Sigmoid colon (tissue), 7 donors: Measurements from ENCODE around the gene LPP. TPM values are rescaled to one million over a fixed set of nuclear protein-coding genes. Genes with fewer than 3 reads are reported as not detected.
A peak's percentile ranks its signal among the peaks of the same experiment; 100 is the strongest.

Experiments
- DNase-seq: peaks from one replicate; pipeline ENCODE4 v3.0.0-alpha.2; 2019
- H3K27ac ChIP-seq, 4 donors: fragments of 200-600 bp; sonication (generic); one replicate each; pipeline ENCODE4 v1.5.1; 2016 to 2019; ENCODE audit warnings: mild to moderate bottlenecking in 1 of 4
- H3K27me3 ChIP-seq, 3 donors: fragments of 200-600 bp; sonication (generic); one replicate each; pipeline ENCODE4 v1.5.1; 2019; ENCODE audit warnings: mild to moderate bottlenecking in 1 of 3
- H3K36me3 ChIP-seq, 4 donors: fragments of 200-600 bp; sonication (generic); one replicate each; pipeline ENCODE4 v1.5.1; 2016 to 2019
- H3K4me1 ChIP-seq, 4 donors: fragments of 200-600 bp; sonication (generic); one replicate each; pipeline ENCODE4 v1.5.1; 2017 to 2019
- H3K4me3 ChIP-seq, 4 donors: fragments of 200-600 bp; sonication (generic); one replicate each; pipeline ENCODE4 v1.5.1; 2017 to 2019; ENCODE audit warnings: mild to moderate bottlenecking in 2 of 4, moderate library complexity in 1 of 4
- H3K9me3 ChIP-seq, 4 donors: fragments of 200-600 bp in 3 of 4; sonication (generic) in 3 of 4; one replicate each; pipeline versions ENCODE4 v1.5.1 to v1.6.1; 2013 to 2019
- CTCF ChIP-seq, 4 experiments: fragments of 450-650 bp in 3 of 4; fragments of 200-600 bp in 1 of 4; IDR thresholded peaks; one replicate each; pipeline ENCODE4 v1.5.1; 2016 to 2019; ENCODE audit warnings: antibody characterized with exemption in 4 of 4, mild to moderate bottlenecking in 3 of 4, moderate library complexity in 2 of 4
- EP300 ChIP-seq, 4 donors: sonication (generic); formaldehyde crosslinking; IDR thresholded peaks; one replicate each; pipeline ENCODE4 v1.6.1; 2017; ENCODE audit warnings: antibody characterized with exemption in 4 of 4
- POLR2A ChIP-seq, 2 donors: fragments of 450-650 bp; IDR thresholded peaks; one replicate each; pipeline ENCODE4 v1.6.1; 2016; ENCODE audit warnings: antibody characterized with exemption in 2 of 2, mild to moderate bottlenecking in 2 of 2, moderate library complexity in 2 of 2
- POLR2AphosphoS5 ChIP-seq, 4 donors: sonication (generic); formaldehyde crosslinking; IDR thresholded peaks; one replicate each; pipeline ENCODE4 v1.6.1; 2017; ENCODE audit warnings: antibody characterized with exemption in 4 of 4
- WGBS, 2 donors: extraction: QIAGEN DNeasy Blood & Tissue Kit; methylation state at CpG; one replicate each; pipeline ENCODE4 v1.1.7; 2013; 5-methylcytosine and 5-hydroxymethylcytosine counted together
- intact Hi-C: fragments of 100-400 bp; cut with DNase I; formaldehyde crosslinking; loops from one replicate; pipeline ENCODE4 v1.15.1; 2023
- polyA plus RNA-seq, 3 donors: library from polyadenylated mRNA; stranded (reverse); fragments of 200-250 nt; gene quantifications; one replicate each; pipeline ENCODE4 v1.2.3, GENCODE V29; 2013
- total RNA-seq, 4 donors: library from RNA; depleted of rRNA; stranded (reverse); fragments of >200 nt; gene quantifications; one replicate each; pipeline ENCODE4 v1.1.0, GENCODE V29; 2016
- donor health status: healthy with polysubstance abuse.
- donor health status: Bipolar disorder and iron deficiency.
- donor health status: healthy.

LPP gene
- total and polyA plus RNA-seq, 7 donors, result 5.3 to 1,773 (median 824) TPM

GRCh38 chr3:188370081-188370830 lies 216.3 kb downstream of the LPP start:
- Histone ChIP-seq H3K4me1 (peaks cover 0 to 58% (median 37%) of the 10 kb centered on the region in 4 donors), H3K27ac (peak overlapping the region in 3 of 4 donors; percentile 43 to 73 (median 70)), H3K9me3 (no peaks in the 10 kb centered on the region), H3K27me3 (no peaks in the 10 kb centered on the region), H3K36me3 (no peaks in the 10 kb centered on the region), H3K4me3 (no peak overlapping the region)
- no peak for TF ChIP-seq CTCF (IDR thresholded peaks at IDR 0.05)
- no peak for TF ChIP-seq POLR2A (IDR thresholded peaks at IDR 0.05)
- TF ChIP-seq POLR2AphosphoS5 (IDR thresholded peaks at IDR 0.05), result peak in 1 of 4 donors; percentile 42
- TF ChIP-seq EP300 (IDR thresholded peaks at IDR 0.05), result no peak
- WGBS, 2 donors, result 90 to 91% methylated on average over 15 of the region's 15 CpGs
- intact Hi-C loops, result no loop called here
- DNase-seq, result no peak

- WGBS, 2 donors, result 51 to 91% methylated on average over 4 of the region's 4 CpGs
- intact Hi-C loops, result no loop called here
- H3K36me3 ChIP-seq, result no peaks in the 10 kb centered on the region
- peak overlapping the region in 1 of 4 donors; percentile 5 for H3K27ac ChIP-seq
- H3K27me3 ChIP-seq, result no peaks in the 10 kb centered on the region
- H3K9me3 ChIP-seq, result no peaks in the 10 kb centered on the region
- no peak overlapping the region for H3K4me3 ChIP-seq
- no peak for DNase-seq
- TF ChIP-seq POLR2AphosphoS5 (IDR thresholded peaks at IDR 0.05) (no peak), POLR2A (IDR thresholded peaks at IDR 0.05) (no peak), CTCF (IDR thresholded peaks at IDR 0.05) (no peak), EP300 (IDR thresholded peaks at IDR 0.05) (no peak)
- peaks cover 0 to 32% (median 16%) of the 10 kb centered on the region in 4 donors for H3K4me1 ChIP-seq
Measured at GRCh38 chr3:188378786-188379185, 224.8 kb downstream of the LPP start.

- Histone ChIP-seq H3K27ac (no peak overlapping the region), H3K36me3 (no peaks in the 10 kb centered on the region), H3K4me3 (no peak overlapping the region), H3K27me3 (no peaks in the 10 kb centered on the region), H3K4me1 (peaks cover 0 to 45% (median 26%) of the 10 kb centered on the region in 4 donors), H3K9me3 (no peaks in the 10 kb centered on the region)
- intact Hi-C loops, result no loop called here
- DNase-seq, result no peak
- TF ChIP-seq POLR2AphosphoS5 (IDR thresholded peaks at IDR 0.05) (no peak), POLR2A (IDR thresholded peaks at IDR 0.05) (no peak), CTCF (IDR thresholded peaks at IDR 0.05) (no peak), EP300 (IDR thresholded peaks at IDR 0.05) (no peak)
- WGBS, 2 donors, result 41 to 73% methylated on average over 2 of the region's 2 CpGs
Measured at GRCh38 chr3:188380252-188380651, 226.3 kb downstream of the LPP start.

GRCh38 chr3:188380722-188381121 lies 226.8 kb downstream of the LPP start:
- TF ChIP-seq EP300 (IDR thresholded peaks at IDR 0.05) (no peak), POLR2AphosphoS5 (IDR thresholded peaks at IDR 0.05) (no peak), POLR2A (IDR thresholded peaks at IDR 0.05) (no peak), CTCF (IDR thresholded peaks at IDR 0.05) (no peak)
- intact Hi-C loops, result no loop called here
- no peaks in the 10 kb centered on the region for H3K9me3 ChIP-seq
- H3K27me3 ChIP-seq, result no peaks in the 10 kb centered on the region
- H3K4me1 ChIP-seq, result peaks cover 0 to 50% (median 30%) of the 10 kb centered on the region in 4 donors
- DNase-seq, result no peak
- no peak overlapping the region for H3K27ac ChIP-seq
- H3K4me3 ChIP-seq, result no peak overlapping the region
- no peaks in the 10 kb centered on the region for H3K36me3 ChIP-seq
